Right lobe of liver (tissue), 4 donors: ENCODE results near the gene CLEC16A.

Experiments
- POLR2A ChIP-seq: fragments of 450-650 bp; IDR thresholded peaks from one replicate; pipeline ENCODE4 v1.6.1; 2017; ENCODE audit warnings: antibody characterized with exemption, mild to moderate bottlenecking
- TF ChIP-seq, protein P1 (sequence below), 4 donors: fragments of 200-600 bp in 3 of 4; fragments of 450-650 bp in 1 of 4; IDR thresholded peaks; one replicate each; pipeline versions ENCODE4 v1.5.1 to v1.8.0; 2016 to 2022; ENCODE audit warnings: antibody characterized with exemption in 4 of 4, mild to moderate bottlenecking in 2 of 4
- donor health status: DM: no; HTN: no; CAD: no.
- donor health status: DM: no; HTN: no; CAD: no.
- donor health status: DM: no; HTN: yes; CAD: no.

DNA sequence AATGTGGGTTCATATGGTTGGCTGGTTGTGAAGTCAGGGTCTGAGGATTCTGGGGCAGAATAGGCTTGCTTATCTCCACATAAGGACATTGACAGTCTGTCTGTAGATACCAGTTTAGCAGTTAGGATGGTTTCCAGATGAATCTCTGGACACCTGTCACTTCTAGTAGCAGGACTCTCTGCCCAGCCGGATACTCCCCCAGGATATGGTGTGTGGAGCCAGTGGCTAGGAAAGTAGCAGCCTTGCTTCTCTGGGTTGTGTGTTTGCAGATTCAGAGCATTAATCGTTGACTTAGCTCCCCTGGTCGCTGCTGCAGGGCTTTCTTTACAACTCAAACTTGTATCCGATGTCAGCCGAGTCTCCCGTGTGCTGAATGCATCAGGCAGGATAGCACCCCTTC lies 45.2 kb downstream of the CLEC16A start:
- no peak for TF ChIP-seq POLR2A
- TF ChIP-seq, protein P1, sequence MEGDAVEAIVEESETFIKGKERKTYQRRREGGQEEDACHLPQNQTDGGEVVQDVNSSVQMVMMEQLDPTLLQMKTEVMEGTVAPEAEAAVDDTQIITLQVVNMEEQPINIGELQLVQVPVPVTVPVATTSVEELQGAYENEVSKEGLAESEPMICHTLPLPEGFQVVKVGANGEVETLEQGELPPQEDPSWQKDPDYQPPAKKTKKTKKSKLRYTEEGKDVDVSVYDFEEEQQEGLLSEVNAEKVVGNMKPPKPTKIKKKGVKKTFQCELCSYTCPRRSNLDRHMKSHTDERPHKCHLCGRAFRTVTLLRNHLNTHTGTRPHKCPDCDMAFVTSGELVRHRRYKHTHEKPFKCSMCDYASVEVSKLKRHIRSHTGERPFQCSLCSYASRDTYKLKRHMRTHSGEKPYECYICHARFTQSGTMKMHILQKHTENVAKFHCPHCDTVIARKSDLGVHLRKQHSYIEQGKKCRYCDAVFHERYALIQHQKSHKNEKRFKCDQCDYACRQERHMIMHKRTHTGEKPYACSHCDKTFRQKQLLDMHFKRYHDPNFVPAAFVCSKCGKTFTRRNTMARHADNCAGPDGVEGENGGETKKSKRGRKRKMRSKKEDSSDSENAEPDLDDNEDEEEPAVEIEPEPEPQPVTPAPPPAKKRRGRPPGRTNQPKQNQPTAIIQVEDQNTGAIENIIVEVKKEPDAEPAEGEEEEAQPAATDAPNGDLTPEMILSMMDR (IDR thresholded peaks at IDR 0.05): no peak
